H1 (cell line): Measurements from ENCODE around the gene MITF. TPM values are rescaled to one million over a fixed set of nuclear protein-coding genes. Genes with fewer than 3 reads are reported as not detected.

ENCODE experiments used
- EP300 ChIP-seq, 2 experiments: IDR thresholded peaks; 1 replicate in 1 of 2; 2 replicates in 1 of 2; pipeline ENCODE4 v1.6.1; 2011 to 2012; ENCODE audit warnings: low read depth in 2 of 2, low read length in 2 of 2, mild to moderate bottlenecking in 2 of 2, borderline replicate concordance in 1 of 2, inconsistent platforms in 1 of 2, moderate library complexity in 1 of 2
- ZNF274 ChIP-seq: IDR thresholded peaks from 2 replicates; pipeline ENCODE4 v1.7.0; 2012; ENCODE audit warnings: low read length, borderline replicate concordance; ENCODE audit errors: extremely low read depth
- polyA plus RNA-seq, 7 experiments: library from polyadenylated mRNA; depleted of rRNA in 3 of 7; stranded (reverse) in 5 of 7; unstranded in 2 of 7; fragments of >200 nt in 5 of 7; fragments of 200-250 nt in 2 of 7; gene quantifications; 1 replicate in 5 of 7; 2 replicates in 1 of 7; 4 replicates in 1 of 7; pipeline versions ENCODE4 v1.2.1 to v1.2.3, GENCODE V29; 2011 to 2013; ENCODE audit warnings: missing spikeins in 2 of 7, mixed read lengths in 2 of 7
- total RNA-seq: library from RNA; stranded (reverse); fragmentation: NEBNext Ultra II Directional; extraction: Animal tissue kit (Norgen Biotek cat#: 25700); gene quantifications from 2 replicates; pipeline ENCODE4 v1.2.1, GENCODE V29; 2021

MITF gene
- total and polyA plus RNA-seq, 2 of the 8 experiments (the other 6 are each of a cell fraction or from before 2014, with no cell fraction given), result 0.53 to 1.4 TPM

DNA sequence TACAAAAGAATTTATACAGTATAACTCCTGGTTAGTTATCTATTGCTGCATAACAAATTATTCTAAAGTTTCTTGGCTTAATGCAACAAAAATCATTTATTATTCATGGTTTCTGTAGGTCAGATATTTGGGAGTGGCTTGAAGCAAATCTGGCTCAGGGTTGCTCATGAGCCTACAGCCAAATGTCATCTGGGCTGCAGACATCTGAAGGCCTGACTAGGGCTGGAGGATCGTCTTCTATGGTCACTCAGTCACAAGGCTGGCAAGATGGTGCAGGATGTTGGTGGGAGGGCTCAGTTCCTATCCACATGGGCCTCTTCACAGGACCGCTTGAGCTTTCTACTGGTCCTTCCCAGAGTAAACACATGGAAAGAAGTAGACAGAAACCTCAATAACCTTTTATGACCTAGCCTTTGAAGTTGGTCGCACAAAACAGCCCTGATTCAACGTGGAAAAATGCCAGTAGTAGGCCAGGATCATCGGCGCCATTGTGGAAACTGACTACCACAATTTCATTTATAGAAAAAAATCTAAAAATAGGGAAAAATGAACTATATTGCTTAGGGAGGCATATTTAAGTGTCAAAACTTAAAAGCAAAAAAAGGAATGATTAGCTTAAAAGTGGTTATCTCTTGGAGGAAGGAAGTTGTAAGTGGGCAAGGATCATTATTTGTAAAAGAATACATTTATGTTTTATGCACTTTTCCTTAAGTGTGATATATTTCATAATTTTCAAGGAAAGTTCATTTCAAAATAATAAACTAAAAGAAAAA lies 9.9 kb upstream of the MITF start (continued):
- TF ChIP-seq ZNF274 (no peak), EP300 (IDR thresholded peaks at IDR 0.05; ENCODE audit: borderline replicate concordance in 1 of 2, low read depth in 2 of 2, low read length in 2 of 2) (no peak)
